Fibroblast of lung (primary cell): ENCODE data around the gene KRTAP4-9.
"Not testable (repeated sequence)": the region's sequence is repeated elsewhere in the genome, so short reads cannot be mapped to it uniquely, and the experiment has no call there.

ENCODE experiments used
- CTCF ChIP-seq, 2 donors: IDR thresholded peaks in 1 of 2; conservative IDR thresholded peaks in 1 of 2; 1 replicate in 1 of 2; 2 replicates in 1 of 2; pipeline ENCODE4 v1.5.1; 2011 to 2012; ENCODE audit warnings: low read length in 2 of 2, control low read depth in 1 of 2, inconsistent platforms in 1 of 2, low read depth in 1 of 2, mild to moderate bottlenecking in 1 of 2
- EZH2 ChIP-seq: IDR thresholded peaks from 2 replicates; pipeline ENCODE4 v1.5.1; 2012; ENCODE audit warnings: low read length, control low read depth, mild to moderate bottlenecking; ENCODE audit errors: missing control alignments

DNA sequence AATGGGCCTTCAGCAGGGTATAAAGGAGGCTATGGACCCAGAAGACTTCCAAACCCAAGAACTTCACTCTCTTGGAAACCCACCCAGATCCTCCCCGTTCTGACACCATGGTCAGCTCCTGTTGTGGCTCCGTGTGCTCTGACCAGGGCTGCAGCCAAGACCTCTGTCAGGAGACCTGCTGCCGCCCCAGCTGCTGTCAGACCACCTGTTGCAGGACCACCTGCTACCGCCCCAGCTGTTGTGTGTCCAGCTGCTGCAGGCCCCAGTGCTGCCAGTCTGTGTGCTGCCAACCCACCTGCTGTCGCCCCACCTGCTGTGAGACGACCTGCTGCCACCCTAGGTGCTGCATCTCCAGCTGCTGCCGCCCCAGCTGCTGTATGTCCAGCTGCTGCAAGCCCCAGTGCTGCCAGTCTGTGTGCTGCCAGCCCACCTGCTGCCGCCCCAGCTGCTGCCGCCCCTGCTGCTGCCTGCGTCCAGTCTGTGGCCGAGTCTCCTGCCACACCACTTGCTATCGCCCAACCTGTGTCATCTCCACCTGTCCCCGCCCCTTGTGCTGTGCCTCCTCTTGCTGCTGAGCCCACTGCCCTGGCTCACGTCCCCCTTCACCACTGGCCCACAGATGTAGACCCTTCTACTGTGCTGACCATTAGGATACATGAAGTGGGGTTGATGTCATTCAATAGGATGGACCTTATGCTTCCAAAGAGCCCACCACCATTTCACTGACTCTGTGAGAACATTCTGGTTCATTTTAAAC lies 20.9 kb upstream of the KRTAP4-9 start, which contains the start of gene KRTAP4-7:
- TF ChIP-seq CTCF (conservative IDR thresholded peaks at IDR 0.05 in 1 of 2, IDR thresholded peaks at IDR 0.05 in 1 of 2; ENCODE audit: low read depth in 1 of 2, low read length in 2 of 2); EZH2: not testable (repeated sequence)
